Bronchial epithelial cell (primary cell): ENCODE results near the gene TENM3. TPM values are rescaled to one million over a fixed set of nuclear protein-coding genes. Genes with fewer than 3 reads are reported as not detected.

Source experiments
- DNase-seq: peaks from one replicate; pipeline ENCODE4 v3.0.0-alpha.2; 2010; ENCODE audit warnings: low read depth
- FAIRE-seq: peaks from 2 replicates; lab custom pipeline; 2011; peaks lifted over from hg19 to GRCh38; lab: Jason Lieb, UNC
- H3K27me3 ChIP-seq: 2 replicates; pipeline ENCODE4 v1.5.1; 2011; ENCODE audit warnings: low read length; ENCODE audit not compliant: control insufficient read depth, insufficient read depth
- H3K36me3 ChIP-seq: 2 replicates; pipeline ENCODE4 v1.5.1; 2011; ENCODE audit warnings: low read length; ENCODE audit not compliant: control insufficient read depth, insufficient read depth
- H3K4me3 ChIP-seq: 2 replicates; pipeline ENCODE4 v1.5.1; 2011; ENCODE audit warnings: mild to moderate bottlenecking, low read depth, low read length, control low read depth
- CTCF ChIP-seq: IDR thresholded peaks from 2 replicates; pipeline ENCODE4 v1.5.1; 2011; ENCODE audit warnings: mild to moderate bottlenecking, moderate library complexity, low read length, control low read depth, inconsistent platforms; ENCODE audit not compliant: insufficient read depth, severe bottlenecking
- total RNA-seq: library from RNA; depleted of rRNA; stranded (reverse); fragments of >200 nt; gene quantifications from 2 replicates; pipeline ENCODE4 v1.2.1, GENCODE V29; 2014

TENM3 gene
- total RNA-seq, 1 donor from 2014 or later = 1.3 TPM

GRCh38 chr4:182344968-182345367 is 101.8 kb downstream of the TENM3 start:
- DNase-seq = no peak
- Histone ChIP-seq H3K36me3 (no peaks in the 10 kb centered on the region), H3K27me3 (no peaks in the 10 kb centered on the region), H3K4me3 (no peak overlapping the region)
- TF ChIP-seq CTCF = no peak
- FAIRE-seq = no peak

- Histone ChIP-seq H3K4me3 (no peak overlapping the region), H3K36me3 (no peaks in the 10 kb centered on the region), H3K27me3 (no peaks in the 10 kb centered on the region)
- no peak for TF ChIP-seq CTCF
- FAIRE-seq (no peak), DNase-seq (no peak)
These were observed 103.0 kb downstream of the TENM3 start for GRCh38 chr4:182346250-182346649.

- no peak for TF ChIP-seq CTCF
- Histone ChIP-seq H3K4me3 (no peak overlapping the region), H3K27me3 (no peaks in the 10 kb centered on the region), H3K36me3 (no peaks in the 10 kb centered on the region)
- FAIRE-seq = no peak
- no peak for DNase-seq
These were observed 103.6 kb downstream of the TENM3 start for GRCh38 chr4:182346675-182347375.

- Histone ChIP-seq H3K36me3 (no peaks in the 10 kb centered on the region), H3K27me3 (no peaks in the 10 kb centered on the region), H3K4me3 (no peak overlapping the region)
- FAIRE-seq = no peak
- no peak for TF ChIP-seq CTCF
- DNase-seq = no peak
These were observed 105.7 kb downstream of the TENM3 start for GRCh38 chr4:182348779-182349326.

- no peaks in the 10 kb centered on the region for H3K27me3 ChIP-seq
- FAIRE-seq (no peak), DNase-seq (no peak)
- TF ChIP-seq CTCF = no peak
- H3K4me3 ChIP-seq = no peak overlapping the region
- H3K36me3 ChIP-seq = no peaks in the 10 kb centered on the region
These were observed 106.8 kb downstream of the TENM3 start for GRCh38 chr4:182350041-182350440.
